GM12864 (cell line): Measurements from ENCODE around the gene DCTN1.

Experiments used
- DNase-seq: peaks from one replicate; pipeline ENCODE4 v3.0.0-alpha.2; 2011; ENCODE audit warnings: low read depth
- H3K4me3 ChIP-seq: 2 replicates; pipeline ENCODE4 v1.5.1; 2011; ENCODE audit warnings: mild to moderate bottlenecking, low read depth, low read length, control low read depth
- CTCF ChIP-seq: IDR thresholded peaks from 2 replicates; pipeline ENCODE4 v1.5.1; 2011; ENCODE audit warnings: low read depth, mild to moderate bottlenecking, moderate library complexity, low read length, control low read depth, inconsistent platforms; ENCODE audit errors: missing control alignments

DCTN1 gene

GRCh38 chr2:74364533-74365505 is 15.3 kb downstream of the DCTN1 start:
- TF ChIP-seq CTCF: no peak
- no peak for DNase-seq
- no peak overlapping the region for H3K4me3 ChIP-seq

- no peak for TF ChIP-seq CTCF
- DNase-seq: no peak
- no peak overlapping the region for H3K4me3 ChIP-seq
Observed at GRCh38 chr2:74361327-74361726, 18.8 kb downstream of the DCTN1 start.

GRCh38 chr2:74357627-74358026 is 22.5 kb downstream of the DCTN1 start:
- H3K4me3 ChIP-seq: no peak overlapping the region
- TF ChIP-seq CTCF: no peak
- DNase-seq: no peak

GRCh38 chr2:74349889-74350288 is 30.2 kb downstream of the DCTN1 start:
- TF ChIP-seq CTCF: no peak

GRCh38 chr2:74347742-74348141 is 32.4 kb downstream of the DCTN1 start:
- no peak for DNase-seq
- TF ChIP-seq CTCF: no peak
- H3K4me3 ChIP-seq: no peak overlapping the region

More at GRCh38 chr2:74349889-74350288, 30.2 kb downstream of the DCTN1 start:
- DNase-seq: no peak
- no peak overlapping the region for H3K4me3 ChIP-seq

GRCh38 chr2:74347303-74347702 is 32.8 kb downstream of the DCTN1 start:
- TF ChIP-seq CTCF: no peak
- H3K4me3 ChIP-seq: no peak overlapping the region
- no peak for DNase-seq
